ENCODE data around the gene BCCIP.

GRCh38 chr10:125775491-125776106 is 47.7 kb upstream of the BCCIP start, which contains the start of gene MMP21:
- TF ChIP-seq EZH2phosphoT487 (IDR thresholded peaks at IDR 0.05; ENCODE audit: borderline replicate concordance, low read depth, low read length) = no peak
- no peak for TF ChIP-seq CTCF (conservative IDR thresholded peaks at IDR 0.05; ENCODE audit: low read length)
